ENCODE results near the gene BUB3.

GRCh38 chr10:123126246-123126645 lies 28.0 kb upstream of the BUB3 start:
- TF ChIP-seq EZH2 (IDR thresholded peaks at IDR 0.05; ENCODE audit: insufficient read depth, poor library complexity, severe bottlenecking) (no peak), EZH2phosphoT487 (IDR thresholded peaks at IDR 0.05; ENCODE audit: insufficient read depth, low read depth) (no peak)
